GM19438 (cell line): Measurements from ENCODE around the gene TMEM60.

ENCODE experiments used
- ATAC-seq: cut with Tn5 transposase; IDR thresholded peaks from one replicate; pipeline ENCODE4 v1.9.1; 2021; ENCODE audit warnings: low read depth; ENCODE audit not compliant: unreplicated experiment

The TMEM60 gene

GRCh38 chr7:77782383-77782782, 15.9 kb downstream of the TMEM60 start:
- no peak for ATAC-seq

DNA sequence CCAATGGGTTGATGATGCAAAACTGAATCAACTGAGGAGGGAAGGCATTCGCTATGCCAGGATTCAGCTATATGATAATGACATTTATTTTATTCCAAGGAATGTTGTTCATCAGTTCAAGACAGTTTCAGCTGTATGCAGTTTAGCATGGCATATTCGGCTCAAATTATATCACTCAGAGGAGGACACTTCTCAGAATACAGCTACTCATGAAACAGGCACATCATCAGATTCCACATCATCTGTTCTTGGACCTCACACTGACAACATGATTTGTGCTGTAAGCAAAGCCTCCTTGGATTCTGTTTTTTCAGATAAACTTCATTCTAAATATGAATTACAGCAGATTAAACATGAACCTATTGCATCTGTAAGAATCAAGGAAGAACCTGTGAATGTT, 19.7 kb downstream of the TMEM60 start:
- ATAC-seq, result no peak

DNA sequence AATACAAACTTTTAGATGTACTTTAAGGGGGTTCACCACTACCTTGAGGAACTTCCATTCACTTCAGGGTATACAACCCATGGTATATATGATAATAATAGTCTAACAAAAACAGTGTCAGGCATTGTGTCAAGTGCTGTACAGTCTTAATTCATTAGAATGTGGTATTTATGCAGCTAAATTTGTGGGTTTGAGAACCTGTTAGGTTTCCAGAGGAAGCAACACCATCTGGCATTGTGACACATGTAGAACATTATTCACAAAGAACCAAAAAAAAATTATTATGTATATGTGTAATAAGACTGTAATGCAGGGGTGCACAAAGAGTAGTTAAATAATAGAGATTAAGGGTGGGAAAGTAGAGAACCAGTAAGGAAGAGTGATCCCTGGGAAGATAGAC, 26.3 kb downstream of the TMEM60 start:
- no peak for ATAC-seq

- no peak for ATAC-seq
Measured at GRCh38 chr7:77770316-77770715, 27.9 kb downstream of the TMEM60 start.

- no peak for ATAC-seq
Measured at GRCh38 chr7:77766801-77767605, 31.2 kb downstream of the TMEM60 start.

- ATAC-seq, result peak; percentile 52
Measured at GRCh38 chr7:77765906-77766800, 32.1 kb downstream of the TMEM60 start.

GRCh38 chr7:77765481-77765880, 32.8 kb downstream of the TMEM60 start:
- ATAC-seq, result no peak

- no peak for ATAC-seq
Measured at GRCh38 chr7:77760809-77761453, 37.3 kb downstream of the TMEM60 start.

GRCh38 chr7:77759294-77759889, 38.8 kb downstream of the TMEM60 start:
- ATAC-seq, result no peak

DNA sequence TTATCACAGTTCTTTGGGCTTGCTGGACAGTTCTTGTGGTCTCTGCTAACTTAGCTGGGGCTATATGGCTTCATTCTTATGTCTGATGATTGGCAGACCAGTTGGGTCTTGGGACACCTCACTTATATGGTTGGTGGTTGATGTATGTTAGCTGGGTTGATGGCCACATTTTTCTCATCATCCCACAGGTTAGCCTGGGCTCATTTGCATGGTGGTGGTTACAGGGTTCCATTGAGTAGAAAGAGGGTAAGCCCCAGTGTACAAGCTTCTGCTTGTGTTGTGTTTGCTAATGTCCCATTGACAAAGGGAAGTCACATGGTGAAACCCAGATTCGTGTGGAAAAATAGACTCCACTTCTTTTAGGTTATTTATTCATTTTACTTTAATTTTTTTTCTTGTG, 40.6 kb downstream of the TMEM60 start:
- ATAC-seq, result peak; percentile 69

- ATAC-seq, result no peak
Measured at GRCh38 chr7:77753173-77753572, 45.1 kb downstream of the TMEM60 start.

DNA sequence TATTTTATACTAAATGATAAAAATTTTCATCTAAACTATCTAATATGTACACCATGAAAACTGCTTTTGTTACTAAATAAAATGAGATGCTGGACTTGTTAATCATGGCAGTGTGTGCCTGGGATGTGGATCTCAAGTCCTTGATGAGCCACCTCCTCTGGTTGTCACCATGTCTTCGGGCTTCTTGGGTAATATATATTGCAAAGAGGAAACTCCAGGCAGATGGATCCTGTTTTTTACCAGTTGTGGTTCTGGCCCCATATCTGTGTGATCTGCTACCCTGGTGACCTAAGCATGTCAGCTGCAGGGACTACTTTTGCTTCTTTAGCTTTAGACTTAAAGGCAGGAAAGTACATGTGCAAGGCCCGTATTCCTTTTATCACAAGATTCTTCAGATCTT, 46.2 kb downstream of the TMEM60 start:
- ATAC-seq, result no peak

DNA sequence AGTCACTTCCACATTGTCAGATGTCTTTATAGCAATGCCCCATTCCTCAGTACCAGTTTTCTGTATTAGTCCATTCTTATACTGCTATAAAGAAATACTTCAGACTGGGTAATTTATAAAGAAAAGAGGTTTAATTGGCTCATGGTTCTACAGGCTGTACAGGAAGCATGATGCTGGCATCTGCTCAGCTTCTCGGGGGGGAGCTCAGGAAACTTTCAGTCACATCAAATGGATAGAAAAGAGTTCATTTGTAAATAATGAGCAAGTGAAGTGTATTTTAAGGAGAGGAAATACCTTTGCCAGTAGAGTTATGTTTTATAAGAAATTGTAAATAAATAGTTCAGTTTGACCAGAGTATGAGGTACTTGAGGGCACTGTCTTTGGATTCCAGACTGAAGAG, 50.5 kb downstream of the TMEM60 start:
- ATAC-seq, result no peak

GRCh38 chr7:77747178-77747577, 51.1 kb downstream of the TMEM60 start:
- no peak for ATAC-seq

GRCh38 chr7:77746824-77747165, 51.4 kb downstream of the TMEM60 start:
- no peak for ATAC-seq

- no peak for ATAC-seq
Measured at GRCh38 chr7:77746164-77746823, 51.9 kb downstream of the TMEM60 start.

DNA sequence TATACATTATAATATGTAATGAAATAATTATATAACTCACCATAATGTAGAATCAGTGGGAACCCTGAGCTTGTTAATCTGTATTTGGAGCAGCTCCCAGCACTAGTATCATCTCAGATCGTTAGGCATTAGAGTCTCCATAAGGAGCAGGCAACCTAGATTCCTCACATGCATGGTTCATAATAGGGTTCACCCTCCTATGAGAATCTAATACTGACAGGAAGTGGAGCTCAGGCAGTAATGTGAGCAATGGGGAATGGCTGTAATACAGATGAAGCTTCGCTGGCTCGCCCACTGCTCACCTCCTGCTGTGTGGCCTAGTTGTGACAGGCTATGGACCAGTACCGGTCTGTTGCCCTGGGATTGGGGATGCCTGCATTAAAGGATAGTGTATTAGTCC, 52.5 kb downstream of the TMEM60 start:
- ATAC-seq, result no peak
